Measurements from ENCODE around the gene MSTO1. TPM values are rescaled to one million over a fixed set of nuclear protein-coding genes. Genes with fewer than 3 reads are reported as not detected.
"Not testable (repeated sequence)": the region's sequence is repeated elsewhere in the genome, so short reads cannot be mapped to it uniquely, and the experiment has no call there.

MSTO1 gene
- total RNA-seq, 4 donors from 2014 or later = 6.1 to 12.8 (median 10.2) TPM

GRCh38 chr1:155574077-155574476 lies 35.9 kb upstream of the MSTO1 start:
- intact Hi-C loops (cut with DNase I; ENCODE audit: low total_unique reads) = no loop called here
- DNase-seq (ENCODE audit: low spot score in 2 of 2) = no peak
- H3K4me3 ChIP-seq (ENCODE audit: low read depth, poor library complexity, severe bottlenecking) = no peak overlapping the region
- 93 to 98% methylated on average over 3 of the region's 3 CpGs for WGBS, 2 donors
- TF ChIP-seq POLR2A (IDR thresholded peaks at IDR 0.05) (no peak), CTCF (IDR thresholded peaks at IDR 0.05) (no peak)

- WGBS, 2 donors = 95 to 99% methylated on average over 6 of the region's 6 CpGs
- intact Hi-C loops (cut with DNase I; ENCODE audit: low total_unique reads); H3K4me3 ChIP-seq (ENCODE audit: low read depth, poor library complexity, severe bottlenecking); DNase-seq (ENCODE audit: low spot score in 2 of 2): not testable (repeated sequence)
These were observed 34.4 kb upstream of the MSTO1 start for GRCh38 chr1:155575608-155576007.

GRCh38 chr1:155583846-155584245 lies 26.2 kb upstream of the MSTO1 start:
- H3K4me3 ChIP-seq (ENCODE audit: low read depth, poor library complexity, severe bottlenecking); intact Hi-C loops (cut with DNase I; ENCODE audit: low total_unique reads); DNase-seq (ENCODE audit: low spot score in 2 of 2): not testable (repeated sequence)
- 93 to 94% methylated on average over 6 of the region's 6 CpGs for WGBS, 2 donors

GRCh38 chr1:155589282-155589681 lies 20.7 kb upstream of the MSTO1 start:
- DNase-seq (ENCODE audit: low spot score in 2 of 2); intact Hi-C loops (cut with DNase I; ENCODE audit: low total_unique reads); H3K4me3 ChIP-seq (ENCODE audit: low read depth, poor library complexity, severe bottlenecking): not testable (repeated sequence)
- 77% methylated on average over 3 of the region's 3 CpGs for whole genome bisulfite sequencing, 2 donors

GRCh38 chr1:155590516-155591247 lies 19.3 kb upstream of the MSTO1 start:
- 86 to 89% methylated on average over 18 to 20 of the region's 20 CpGs for WGBS, 2 donors
- DNase-seq (ENCODE audit: low spot score in 2 of 2) = peak in 1 of 2 donors; percentile 36
- H3K4me3 ChIP-seq (ENCODE audit: low read depth, poor library complexity, severe bottlenecking) = not testable (repeated sequence)
- intact Hi-C loops (cut with DNase I; ENCODE audit: low total_unique reads) = loop anchor here (10.0 kb wide), 1 partner anchor 326 kb away; the partner anchor contains the start of gene SCAMP3

- WGBS, 2 donors = 34 to 40% methylated on average over 6 of the region's 6 CpGs
- TF ChIP-seq CTCF (IDR thresholded peaks at IDR 0.05) (no peak), POLR2A (IDR thresholded peaks at IDR 0.05) (no peak)
- H3K4me3 ChIP-seq (ENCODE audit: low read depth, poor library complexity, severe bottlenecking) = no peak overlapping the region
- DNase-seq (ENCODE audit: low spot score in 2 of 2) = no peak
- intact Hi-C loops (cut with DNase I; ENCODE audit: low total_unique reads) = loop anchor here (10.0 kb wide), 1 partner anchor 327 kb away; the partner anchor contains the start of gene SCAMP3
These were observed 18.2 kb upstream of the MSTO1 start for GRCh38 chr1:155591770-155592169.

GRCh38 chr1:155595877-155596474 lies 14.0 kb upstream of the MSTO1 start:
- H3K4me3 ChIP-seq (ENCODE audit: low read depth, poor library complexity, severe bottlenecking); DNase-seq (ENCODE audit: low spot score in 2 of 2): not testable (repeated sequence)
- 63 to 66% methylated on average over 3 of the region's 3 CpGs for WGBS, 2 donors
- intact Hi-C loops (cut with DNase I; ENCODE audit: low total_unique reads) = loop anchor here (10.0 kb wide), 1 partner anchor 331 kb away; the partner anchor contains the start of gene SCAMP3

GRCh38 chr1:155596864-155597263 lies 13.2 kb upstream of the MSTO1 start:
- WGBS, 2 donors = 97 to 98% methylated on average over 5 of the region's 5 CpGs
- H3K4me3 ChIP-seq (ENCODE audit: low read depth, poor library complexity, severe bottlenecking) = no peak overlapping the region
- TF ChIP-seq CTCF (IDR thresholded peaks at IDR 0.05) = no peak
- no peak for TF ChIP-seq POLR2A (IDR thresholded peaks at IDR 0.05)
- intact Hi-C loops (cut with DNase I; ENCODE audit: low total_unique reads) = loop anchor here (10.0 kb wide), 1 partner anchor 332 kb away; the partner anchor contains the start of gene SCAMP3
- no peak for DNase-seq (ENCODE audit: low spot score in 2 of 2)

All from lower leg skin (tissue), 4 donors.